Stomach smooth muscle (tissue), 2 donors: ENCODE results near the gene BRIP1.

ENCODE experiments used
- H3K27ac ChIP-seq: one replicate; pipeline ENCODE4 v1.7.0; 2013; ENCODE audit warnings: mild to moderate bottlenecking, low read length, inconsistent platforms
- H3K27me3 ChIP-seq, 2 donors: one replicate each; pipeline ENCODE4 v1.7.0; 2013; ENCODE audit warnings: low read length in 2 of 2; ENCODE audit not compliant: insufficient read depth in 2 of 2, control insufficient read depth in 1 of 2
- H3K36me3 ChIP-seq, 2 donors: one replicate each; pipeline ENCODE4 v1.7.0; 2013; ENCODE audit warnings: low read length in 2 of 2; ENCODE audit not compliant: control insufficient read depth in 2 of 2, insufficient read depth in 2 of 2
- H3K4me1 ChIP-seq: one replicate; pipeline ENCODE4 v1.7.0; 2013; ENCODE audit warnings: low read length; ENCODE audit not compliant: control insufficient read depth, insufficient read depth
- H3K4me3 ChIP-seq, 2 donors: one replicate each; pipeline ENCODE4 v1.7.0; 2013; ENCODE audit warnings: low read length in 2 of 2
- H3K9ac ChIP-seq, 2 donors: one replicate each; pipeline ENCODE4 v1.7.0; 2013; ENCODE audit warnings: low read length in 2 of 2, mild to moderate bottlenecking in 1 of 2
- H3K9me3 ChIP-seq, 2 donors: one replicate each; pipeline ENCODE4 v1.7.0; 2013; ENCODE audit warnings: low read length in 2 of 2; ENCODE audit not compliant: control insufficient read depth in 2 of 2
- donor health status: healthy.
- donor health status: Pancreatic carcinoma.

Gene BRIP1

DNA sequence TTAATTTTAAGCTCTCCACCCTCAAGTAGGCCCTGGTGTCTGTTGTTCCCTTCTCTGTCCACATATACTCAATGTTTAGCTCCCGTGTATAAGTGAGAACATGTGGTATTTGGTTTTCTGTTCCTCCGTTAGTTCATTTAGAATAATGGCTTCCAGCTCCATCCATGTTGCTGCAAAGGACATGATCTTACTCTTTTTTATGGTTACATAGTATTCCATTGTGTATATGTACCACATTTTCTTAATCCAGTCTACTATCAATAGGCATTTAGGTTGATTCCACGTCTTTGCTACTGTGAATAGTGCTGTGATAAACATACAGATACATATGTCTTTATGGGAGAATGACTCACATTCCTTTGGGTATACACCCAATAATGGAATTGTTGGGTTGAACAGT is 160.9 kb downstream of the BRIP1 start:
- Histone ChIP-seq H3K9ac (no peak overlapping the region), H3K4me1 (no peaks in the 10 kb centered on the region), H3K27me3 (no peaks in the 10 kb centered on the region), H3K4me3 (no peak overlapping the region), H3K9me3 (peaks cover 14 to 17% of the 10 kb centered on the region in 2 donors), H3K36me3 (no peaks in the 10 kb centered on the region), H3K27ac (no peak overlapping the region)

DNA sequence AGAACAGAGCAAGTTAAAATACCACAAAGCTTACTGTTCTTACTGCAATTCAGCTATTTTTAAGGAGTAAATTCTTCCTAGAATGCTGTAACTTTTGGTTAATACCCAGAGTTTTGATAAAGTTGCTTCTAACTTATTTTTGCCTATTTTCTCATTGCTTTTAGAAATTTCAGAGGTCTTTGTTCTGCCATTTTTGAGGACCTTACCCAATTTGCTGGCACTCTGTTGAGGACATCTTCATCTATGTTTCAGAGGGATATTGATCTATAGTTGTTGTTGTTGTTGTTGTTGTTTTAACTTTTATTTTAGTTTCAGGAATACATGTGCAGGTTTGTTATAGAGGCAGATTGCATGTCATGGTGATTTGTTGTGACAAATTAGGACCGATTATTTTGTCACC is 161.3 kb downstream of the BRIP1 start:
- Histone ChIP-seq H3K27me3 (no peaks in the 10 kb centered on the region), H3K9me3 (peaks cover 14 to 17% of the 10 kb centered on the region in 2 donors), H3K27ac (no peak overlapping the region), H3K36me3 (no peaks in the 10 kb centered on the region), H3K9ac (no peak overlapping the region), H3K4me1 (no peaks in the 10 kb centered on the region), H3K4me3 (no peak overlapping the region)

DNA sequence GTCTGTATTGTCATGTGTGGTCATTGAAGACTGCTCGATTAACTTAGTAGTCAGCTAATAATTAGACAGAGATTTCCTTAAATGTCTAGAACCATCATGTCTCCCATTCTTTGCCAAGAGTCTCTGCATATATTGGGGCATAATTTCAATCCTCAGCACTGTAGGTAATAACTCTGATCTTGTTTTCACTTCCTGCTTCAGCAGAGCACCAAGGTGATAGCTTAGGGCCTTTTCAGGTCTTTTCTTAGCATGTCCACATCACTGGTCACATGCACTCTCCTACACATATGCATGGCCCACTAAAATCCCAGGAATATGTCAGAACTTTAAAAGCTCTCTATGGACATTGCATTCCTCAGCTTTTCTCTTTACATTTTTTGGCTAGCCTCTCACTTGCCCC is 162.0 kb downstream of the BRIP1 start:
- Histone ChIP-seq H3K27me3 (no peaks in the 10 kb centered on the region), H3K9ac (no peak overlapping the region), H3K36me3 (no peaks in the 10 kb centered on the region), H3K4me1 (no peaks in the 10 kb centered on the region), H3K27ac (no peak overlapping the region), H3K9me3 (peaks cover 14 to 17% of the 10 kb centered on the region in 2 donors), H3K4me3 (no peak overlapping the region)

DNA sequence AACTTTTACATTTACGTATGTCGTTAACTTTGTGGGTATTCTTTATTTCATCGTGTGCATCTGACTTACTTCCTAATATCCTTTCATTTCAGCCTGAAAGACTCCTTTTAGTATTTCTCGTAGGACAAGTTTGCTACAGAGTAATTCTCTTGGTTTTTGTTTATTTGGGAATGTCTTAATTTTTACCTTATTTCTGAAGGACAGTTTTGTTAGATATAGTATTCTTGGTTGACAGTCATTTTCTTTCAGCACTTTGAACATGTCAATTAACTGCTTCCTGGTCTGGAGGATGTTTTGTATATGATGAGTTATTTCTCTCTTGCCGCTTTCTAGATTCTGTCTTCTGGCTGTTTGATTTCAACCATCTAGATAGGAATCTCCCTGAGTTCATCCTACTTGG is 163.1 kb downstream of the BRIP1 start:
- H3K36me3 ChIP-seq: no peaks in the 10 kb centered on the region
- no peak overlapping the region for H3K4me3 ChIP-seq
- no peak overlapping the region for H3K9ac ChIP-seq
- H3K27me3 ChIP-seq: no peaks in the 10 kb centered on the region
- H3K9me3 ChIP-seq: peaks cover 14 to 17% of the 10 kb centered on the region in 2 donors
- H3K27ac ChIP-seq: no peak overlapping the region
- H3K4me1 ChIP-seq: no peaks in the 10 kb centered on the region

DNA sequence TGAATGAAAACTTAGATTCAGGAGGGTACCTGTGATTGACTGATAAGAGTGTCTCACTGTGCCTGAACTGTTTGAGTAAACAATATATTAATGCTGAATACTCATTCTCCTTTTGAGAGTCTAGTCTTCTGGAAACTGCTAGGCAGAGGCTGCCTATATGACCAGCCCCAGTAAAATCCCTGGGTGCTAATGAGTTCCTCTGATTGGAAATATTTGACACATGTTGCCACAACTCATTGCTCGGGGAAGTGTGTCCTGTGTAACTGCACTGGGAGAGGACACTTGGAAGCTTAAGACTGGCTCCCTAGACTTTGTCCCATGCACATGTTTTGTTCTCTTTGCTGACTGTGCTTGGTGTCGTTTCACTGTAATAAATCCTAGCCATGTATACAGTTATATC is 163.6 kb downstream of the BRIP1 start:
- Histone ChIP-seq H3K9ac (no peak overlapping the region), H3K27ac (no peak overlapping the region), H3K4me3 (no peak overlapping the region), H3K27me3 (no peaks in the 10 kb centered on the region), H3K4me1 (no peaks in the 10 kb centered on the region), H3K36me3 (no peaks in the 10 kb centered on the region), H3K9me3 (peaks cover 14 to 17% of the 10 kb centered on the region in 2 donors)

DNA sequence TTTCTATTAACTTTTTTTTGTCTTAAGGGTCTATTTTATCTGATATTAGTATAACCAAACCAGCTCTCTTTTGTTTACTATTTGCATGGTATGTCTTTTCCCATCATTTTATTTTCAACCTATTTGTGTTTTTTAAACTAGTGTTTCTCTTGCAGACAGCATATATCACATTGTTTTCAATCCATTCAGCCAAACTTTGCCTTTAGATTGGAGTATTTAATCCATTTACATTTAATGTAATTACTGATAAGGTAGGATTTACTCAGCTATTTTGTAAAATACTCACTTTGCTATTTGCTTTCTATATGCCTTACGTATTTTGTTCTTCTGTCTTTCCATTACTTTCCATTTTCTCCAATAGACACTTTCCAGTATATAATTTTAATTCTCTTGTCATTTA is 164.3 kb downstream of the BRIP1 start:
- Histone ChIP-seq H3K4me3 (no peak overlapping the region), H3K36me3 (no peaks in the 10 kb centered on the region), H3K9me3 (peaks cover 14 to 17% of the 10 kb centered on the region in 2 donors), H3K9ac (no peak overlapping the region), H3K27me3 (no peaks in the 10 kb centered on the region), H3K4me1 (no peaks in the 10 kb centered on the region), H3K27ac (no peak overlapping the region)

DNA sequence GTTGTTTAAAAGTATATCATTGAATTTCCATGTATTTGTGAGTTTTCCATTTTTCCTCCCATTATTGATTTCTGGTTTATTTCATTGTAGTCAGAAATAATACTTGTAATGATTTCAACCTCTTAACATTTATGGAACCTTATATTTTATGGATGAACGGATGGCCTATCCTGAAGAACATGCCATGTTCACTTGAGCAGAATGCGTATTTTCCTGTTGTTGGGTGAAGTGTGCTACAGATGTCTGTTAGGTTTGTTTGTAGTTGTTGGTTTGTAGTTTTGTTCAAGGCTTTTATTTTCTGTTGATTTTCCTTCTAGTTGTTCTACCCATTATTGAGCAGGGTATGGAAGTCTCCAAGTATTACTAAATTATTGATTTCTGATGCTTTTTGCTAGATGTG is 165.1 kb downstream of the BRIP1 start:
- Histone ChIP-seq H3K4me3 (no peak overlapping the region), H3K36me3 (no peaks in the 10 kb centered on the region), H3K27me3 (no peaks in the 10 kb centered on the region), H3K9me3 (peaks cover 14 to 17% of the 10 kb centered on the region in 2 donors), H3K4me1 (no peaks in the 10 kb centered on the region), H3K27ac (no peak overlapping the region), H3K9ac (no peak overlapping the region)

DNA sequence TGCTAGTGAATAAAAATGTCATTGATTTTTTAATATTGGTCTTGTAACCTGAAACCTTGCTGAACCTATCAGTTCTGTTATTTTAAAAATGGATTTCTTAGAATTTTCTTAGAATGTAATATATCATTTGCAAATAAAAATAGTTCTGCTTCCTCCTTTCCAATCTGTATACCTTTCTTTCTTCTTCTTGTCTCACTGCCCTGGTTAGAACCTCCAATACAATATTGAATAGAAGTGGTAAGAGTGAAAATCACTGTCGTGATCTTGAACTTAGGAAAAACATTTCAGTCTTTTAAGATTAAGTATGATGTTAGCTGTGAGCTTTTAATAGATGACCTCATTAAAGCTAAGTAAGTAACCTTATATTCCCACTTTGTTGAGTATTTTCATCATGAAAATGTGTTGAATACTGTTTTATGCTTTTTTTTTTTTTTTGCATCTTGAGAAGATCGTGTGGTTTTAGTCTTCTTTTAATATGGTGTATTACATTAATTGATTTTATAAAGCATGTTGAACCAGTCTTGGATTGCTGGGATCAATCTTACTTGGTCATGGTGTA is 167.5 kb downstream of the BRIP1 start:
- Histone ChIP-seq H3K4me3 (no peak overlapping the region), H3K9ac (no peak overlapping the region), H3K4me1 (no peaks in the 10 kb centered on the region), H3K9me3 (peaks cover 14 to 16% of the 10 kb centered on the region in 2 donors), H3K27me3 (no peaks in the 10 kb centered on the region), H3K27ac (no peak overlapping the region), H3K36me3 (no peaks in the 10 kb centered on the region)

DNA sequence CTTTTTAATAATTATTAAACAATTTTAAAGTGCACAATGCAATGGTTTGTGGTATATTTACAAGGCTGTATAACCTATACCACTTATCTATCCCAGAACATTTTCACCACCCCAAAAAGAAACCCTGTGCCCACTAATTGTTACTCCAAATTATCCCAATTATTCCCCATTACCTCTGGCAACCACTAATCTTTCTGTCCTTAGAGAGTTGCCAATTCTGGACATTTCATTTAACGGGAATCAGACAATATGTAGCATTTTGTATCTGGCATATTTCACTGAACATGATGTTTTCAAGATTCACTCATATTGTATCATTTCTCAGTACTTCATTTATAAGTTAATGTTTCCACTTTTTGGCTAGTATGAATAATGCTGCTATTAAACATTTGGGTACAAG is 169.2 kb downstream of the BRIP1 start:
- Histone ChIP-seq H3K4me3 (no peak overlapping the region), H3K27me3 (no peaks in the 10 kb centered on the region), H3K27ac (no peak overlapping the region), H3K4me1 (no peaks in the 10 kb centered on the region), H3K36me3 (no peaks in the 10 kb centered on the region), H3K9me3 (peaks cover 3 to 4% of the 10 kb centered on the region in 2 donors), H3K9ac (no peak overlapping the region)

DNA sequence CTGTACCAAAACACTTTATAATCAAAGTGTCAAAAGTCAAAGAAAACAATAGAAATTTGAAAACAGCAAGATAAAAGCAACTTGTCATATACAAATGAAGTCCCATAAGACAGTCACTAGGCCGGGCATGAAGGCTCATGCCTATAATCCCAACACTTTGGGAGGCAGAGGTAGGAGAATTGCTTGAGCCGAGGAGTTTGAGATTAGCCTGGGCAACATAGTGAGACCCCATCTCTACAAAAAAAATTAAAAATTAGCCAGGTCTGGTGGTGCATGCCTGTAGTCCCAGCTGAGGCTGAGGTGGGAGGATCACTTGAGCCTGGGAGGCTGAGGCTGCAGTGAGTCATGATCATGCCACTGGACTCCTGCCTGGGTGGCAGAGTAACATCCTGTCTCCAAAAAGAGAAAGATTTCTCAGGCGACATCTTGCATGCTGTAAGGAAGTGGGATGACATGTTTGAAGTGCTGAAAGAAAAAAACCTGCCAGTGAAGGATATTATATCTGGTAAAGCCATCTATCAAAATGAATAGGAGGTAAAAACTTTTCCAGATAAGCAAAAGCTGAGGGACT is 173.6 kb downstream of the BRIP1 start:
- Histone ChIP-seq H3K27me3 (no peaks in the 10 kb centered on the region), H3K4me1 (no peaks in the 10 kb centered on the region), H3K36me3 (no peaks in the 10 kb centered on the region), H3K27ac (no peak overlapping the region), H3K4me3 (no peak overlapping the region), H3K9ac (no peak overlapping the region), H3K9me3 (no peaks in the 10 kb centered on the region)

DNA sequence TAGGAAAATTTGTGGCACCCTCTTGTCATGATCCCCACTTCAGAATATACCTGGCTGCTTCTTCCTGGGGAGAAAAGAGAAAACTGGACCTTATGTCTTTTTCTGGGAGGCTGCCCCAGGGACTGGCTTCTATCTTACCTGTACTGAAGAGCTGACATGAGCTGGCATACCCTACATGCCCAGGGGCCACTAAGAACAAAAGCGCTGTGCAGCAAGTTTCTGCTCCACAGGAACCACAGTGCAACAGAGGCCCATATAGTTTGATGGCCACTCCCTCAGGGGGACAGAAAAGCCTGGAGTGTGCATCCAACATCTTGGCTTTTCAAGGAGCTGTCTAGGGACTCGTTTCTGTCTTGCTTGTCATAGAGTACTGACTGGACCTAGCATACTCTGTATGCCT is 175.6 kb downstream of the BRIP1 start:
- no peaks in the 10 kb centered on the region for H3K36me3 ChIP-seq
- H3K9me3 ChIP-seq: no peaks in the 10 kb centered on the region
- no peak overlapping the region for H3K27ac ChIP-seq
- no peak overlapping the region for H3K4me3 ChIP-seq
- no peaks in the 10 kb centered on the region for H3K27me3 ChIP-seq
- no peaks in the 10 kb centered on the region for H3K4me1 ChIP-seq
- H3K9ac ChIP-seq: no peak overlapping the region
